ENCODE measurements around the gene SMYD2. TPM values are rescaled to one million over a fixed set of nuclear protein-coding genes. Genes with fewer than 3 reads are reported as not detected.

Gene SMYD2
- total and polyA plus RNA-seq, 2 experiments from 2014 or later = 34.9 to 52.1 TPM

DNA sequence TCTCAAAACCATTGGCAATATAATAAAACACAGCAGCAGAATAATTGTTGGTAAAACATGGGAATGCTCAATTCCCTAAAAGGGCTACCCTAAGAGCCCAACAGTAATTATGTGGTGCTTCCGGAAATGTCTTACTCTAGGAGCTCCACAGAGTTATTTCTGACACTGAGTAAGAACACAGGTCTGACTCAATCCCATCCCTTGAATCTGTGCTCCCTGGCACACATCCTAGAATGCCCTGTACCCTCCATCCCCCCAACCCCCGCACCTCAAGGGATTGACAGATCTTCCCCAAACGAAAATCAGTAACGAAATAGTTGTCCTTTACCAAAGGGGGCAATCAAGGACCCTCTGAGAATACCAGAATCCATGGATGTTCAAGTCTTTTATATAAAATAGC is 71.9 kb downstream of the SMYD2 start:
- Histone ChIP-seq H2AFZ (no peak overlapping the region), H3K4me1 (ENCODE audit: insufficient read depth) (peaks cover 13% of the 10 kb centered on the region), H3K9me2 (ENCODE audit: insufficient read depth) (no peaks in the 10 kb centered on the region), H3K79me2 (ENCODE audit: insufficient read depth) (0 out of 2 replicates have a peak, but pooled peaks cover 20% of the 10 kb centered on the region), H4K20me1 (ENCODE audit: insufficient read depth) (no peaks in the 10 kb centered on the region), H3K27ac (no peak overlapping the region), H3K27me3 (replicated peaks; ENCODE audit: insufficient read depth) (no peaks in the 10 kb centered on the region), H3K9me3 (ENCODE audit: low read depth) (no peaks in the 10 kb centered on the region), H3K36me3 (ENCODE audit: low read depth) (peaks cover 56% of the 10 kb centered on the region), H3F3A (ENCODE audit: insufficient read depth) (peaks cover 33% of the 10 kb centered on the region), H3K4me2 (ENCODE audit: unreplicated experiment) (no peak overlapping the region), H3K9ac (no peak overlapping the region), H3K4me3 (no peak overlapping the region)
- in situ Hi-C loops (cut with MboI) = no loop called here
- WGBS, 2 experiments (ENCODE audit: low coverage in 1 of 2, low lambda C conversion rate in 2 of 2, missing lambda C conversion rate in 2 of 2) = 90 to 93% methylated on average over 4 of the region's 4 CpGs
- peak; percentile 32 for DNase-seq
- TF ChIP-seq EZH2phosphoT487 (IDR thresholded peaks at IDR 0.05; ENCODE audit: insufficient read depth, low read depth) (no peak), EZH2 (IDR thresholded peaks at IDR 0.05; ENCODE audit: insufficient read depth, poor library complexity, severe bottlenecking) (no peak)

DNA sequence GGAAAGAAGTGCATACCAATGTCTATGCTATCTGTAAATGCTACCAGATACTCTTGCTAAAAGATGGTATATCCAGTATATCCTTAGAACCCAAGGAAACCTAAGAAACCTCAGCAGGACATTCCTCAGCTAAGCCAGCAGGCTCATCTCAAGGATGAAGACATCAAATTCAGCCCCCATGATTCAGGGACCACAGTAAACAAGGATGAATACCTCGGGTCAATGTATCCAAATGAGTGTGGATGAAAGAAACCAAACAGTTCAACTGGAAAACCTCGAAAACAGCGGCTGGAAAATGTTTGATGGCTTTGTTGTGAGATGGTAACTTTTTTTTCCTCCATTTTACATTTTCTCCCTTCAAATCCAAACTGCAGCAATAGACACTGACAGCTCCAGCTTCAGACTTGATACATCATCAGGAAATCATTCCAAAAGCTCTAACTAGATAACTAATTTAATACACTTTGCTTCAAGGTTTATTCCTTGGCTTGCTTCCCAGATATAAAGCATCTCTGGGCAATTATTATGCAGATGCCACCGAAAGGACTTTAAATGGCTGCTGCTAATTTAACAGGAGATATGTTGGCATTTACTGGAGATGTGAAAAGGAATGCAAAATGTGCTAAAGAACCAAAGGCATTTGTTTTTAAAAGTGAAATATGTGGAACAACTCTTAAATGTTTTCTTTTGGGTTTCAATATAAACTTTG is 73.6 kb downstream of the SMYD2 start:
- Histone ChIP-seq H3K9me2 (ENCODE audit: insufficient read depth) (no peaks in the 10 kb centered on the region), H3K36me3 (ENCODE audit: low read depth) (peaks cover 51% of the 10 kb centered on the region; the same call in 1 of the 2 replicates), H3K9ac (no peak overlapping the region), H3K27me3 (replicated peaks; ENCODE audit: insufficient read depth) (no peaks in the 10 kb centered on the region), H3K4me2 (ENCODE audit: unreplicated experiment) (no peak overlapping the region), H4K20me1 (ENCODE audit: insufficient read depth) (no peaks in the 10 kb centered on the region), H3K4me3 (no peak overlapping the region), H3K27ac (no peak overlapping the region), H3K79me2 (ENCODE audit: insufficient read depth) (peaks cover 25% of the 10 kb centered on the region), H3K4me1 (ENCODE audit: insufficient read depth) (peaks cover 6% of the 10 kb centered on the region), H2AFZ (no peak overlapping the region), H3F3A (ENCODE audit: insufficient read depth) (peaks cover 20% of the 10 kb centered on the region), H3K9me3 (ENCODE audit: low read depth) (no peaks in the 10 kb centered on the region)
- in situ Hi-C loops (cut with MboI) = no loop called here
- no peak for DNase-seq
- WGBS, 2 experiments (ENCODE audit: low coverage in 1 of 2, low lambda C conversion rate in 2 of 2, missing lambda C conversion rate in 2 of 2) = 95% methylated on average over 4 of the region's 4 CpGs
- no peak for TF ChIP-seq EZH2 (IDR thresholded peaks at IDR 0.05; ENCODE audit: insufficient read depth, poor library complexity, severe bottlenecking)
- no peak for TF ChIP-seq EZH2phosphoT487 (IDR thresholded peaks at IDR 0.05; ENCODE audit: insufficient read depth, low read depth)

DNA sequence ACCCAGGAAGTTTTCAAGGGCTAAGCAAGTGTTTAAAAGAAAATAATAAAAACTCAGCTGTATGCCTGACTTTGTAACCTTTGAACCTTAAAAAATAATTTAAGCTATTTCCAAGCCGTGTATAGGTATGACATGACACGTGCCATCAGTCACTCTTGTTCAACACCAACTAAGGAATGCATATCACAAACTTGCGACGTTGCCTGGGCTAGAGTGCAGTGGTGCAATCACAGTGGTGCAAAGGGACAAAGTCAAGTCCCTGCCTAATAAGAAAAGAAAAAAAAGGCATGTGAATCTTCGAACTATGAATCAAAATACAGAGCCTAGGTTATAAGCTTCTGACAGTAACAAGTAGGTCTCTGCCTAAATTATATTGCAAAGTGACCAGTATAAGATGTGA is 79.2 kb downstream of the SMYD2 start:
- 80 to 83% methylated on average over 5 of the region's 5 CpGs for WGBS, 2 experiments (ENCODE audit: low coverage in 1 of 2, low lambda C conversion rate in 2 of 2, missing lambda C conversion rate in 2 of 2)
- no peak overlapping the region for H3K4me3 ChIP-seq
- H3K27ac ChIP-seq = no peak overlapping the region
- H3K9me3 ChIP-seq (ENCODE audit: low read depth) = no peaks in the 10 kb centered on the region
- H3K4me2 ChIP-seq (ENCODE audit: unreplicated experiment) = no peak overlapping the region
- in situ Hi-C loops (cut with MboI) = no loop called here
- H3K9ac ChIP-seq = no peak overlapping the region
- no peaks in the 10 kb centered on the region for H3K9me2 ChIP-seq (ENCODE audit: insufficient read depth)
- H2AFZ ChIP-seq = no peak overlapping the region
- peaks cover 36% of the 10 kb centered on the region for H3F3A ChIP-seq (ENCODE audit: insufficient read depth)
- peaks cover 43% of the 10 kb centered on the region for H3K79me2 ChIP-seq (ENCODE audit: insufficient read depth)
- H3K4me1 ChIP-seq (ENCODE audit: insufficient read depth) = peaks cover 36% of the 10 kb centered on the region
- peaks cover 64% of the 10 kb centered on the region for H3K36me3 ChIP-seq (ENCODE audit: low read depth)
- no peaks in the 10 kb centered on the region for H3K27me3 ChIP-seq (replicated peaks; ENCODE audit: insufficient read depth)
- no peak for DNase-seq
- TF ChIP-seq EZH2phosphoT487 (IDR thresholded peaks at IDR 0.05; ENCODE audit: insufficient read depth, low read depth) (no peak), EZH2 (IDR thresholded peaks at IDR 0.05; ENCODE audit: insufficient read depth, poor library complexity, severe bottlenecking) (no peak)
- no peaks in the 10 kb centered on the region for H4K20me1 ChIP-seq (ENCODE audit: insufficient read depth)

DNA sequence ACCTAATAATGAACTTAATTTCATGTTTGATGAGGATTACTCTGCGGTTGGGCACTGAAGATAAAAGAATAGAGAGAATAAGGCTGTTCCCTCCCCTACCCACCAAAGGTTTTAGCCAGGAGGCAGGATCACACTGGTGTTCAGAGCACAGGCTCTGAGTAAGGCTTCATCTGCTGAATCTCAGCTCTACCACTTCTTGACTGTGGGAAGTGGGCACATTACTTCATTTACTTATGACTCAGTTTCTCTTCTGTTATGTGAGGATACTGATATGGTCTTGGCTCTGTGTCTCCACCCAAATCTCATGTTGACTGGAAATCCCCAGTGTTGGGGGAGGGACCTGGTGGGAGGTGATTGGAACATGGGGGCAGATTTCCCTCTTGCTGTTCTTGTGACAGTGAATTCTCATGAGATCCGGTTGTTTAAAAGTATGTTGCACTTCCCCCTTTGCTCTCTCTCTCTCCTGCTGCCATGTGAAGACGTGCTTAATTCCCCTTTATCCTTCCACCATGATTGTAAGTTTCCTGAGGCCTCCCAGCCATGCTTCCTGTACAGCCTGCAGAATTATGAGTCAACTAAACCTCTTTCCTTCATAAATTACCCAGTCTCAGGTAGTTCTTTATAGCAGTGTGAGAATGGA is 79.7 kb downstream of the SMYD2 start:
- no peaks in the 10 kb centered on the region for H3K9me3 ChIP-seq (ENCODE audit: low read depth)
- peaks cover 63% of the 10 kb centered on the region for H3K36me3 ChIP-seq (ENCODE audit: low read depth)
- no peaks in the 10 kb centered on the region for H4K20me1 ChIP-seq (ENCODE audit: insufficient read depth)
- no peaks in the 10 kb centered on the region for H3K27me3 ChIP-seq (replicated peaks; ENCODE audit: insufficient read depth)
- H3K27ac ChIP-seq = no peak overlapping the region
- no peak for DNase-seq
- H3K4me3 ChIP-seq = no peak overlapping the region
- no peaks in the 10 kb centered on the region for H3K9me2 ChIP-seq (ENCODE audit: insufficient read depth)
- peaks cover 43% of the 10 kb centered on the region for H3K79me2 ChIP-seq (ENCODE audit: insufficient read depth)
- no peak overlapping the region for H3K9ac ChIP-seq
- H3F3A ChIP-seq (ENCODE audit: insufficient read depth) = peaks cover 35% of the 10 kb centered on the region
- H3K4me1 ChIP-seq (ENCODE audit: insufficient read depth) = peaks cover 40% of the 10 kb centered on the region
- no peak overlapping the region for H2AFZ ChIP-seq
- H3K4me2 ChIP-seq (ENCODE audit: unreplicated experiment) = no peak overlapping the region
- 80 to 83% methylated on average over 3 of the region's 3 CpGs for WGBS, 2 experiments (ENCODE audit: low coverage in 1 of 2, low lambda C conversion rate in 2 of 2, missing lambda C conversion rate in 2 of 2)
- TF ChIP-seq EZH2 (IDR thresholded peaks at IDR 0.05; ENCODE audit: insufficient read depth, poor library complexity, severe bottlenecking) = no peak
- no peak for TF ChIP-seq EZH2phosphoT487 (IDR thresholded peaks at IDR 0.05; ENCODE audit: insufficient read depth, low read depth)
- in situ Hi-C loops (cut with MboI) = no loop called here

Data from GM23248 (cell line).